IMR-90 (cell line): ENCODE data around the gene NRXN2. TPM values are rescaled to one million over a fixed set of nuclear protein-coding genes. Genes with fewer than 3 reads are reported as not detected.

Experiments used
- ATAC-seq: fragments of 200-7000 bp; cut with Tn5 transposase; 2 replicates; pipeline ENCODE4 v1.9.1; 2020; ENCODE audit warnings: low read depth, mild to moderate bottlenecking, moderate library complexity
- BruUV-seq: library from RNA; stranded (reverse); fragments of 400-500 nt; replicated peaks from 2 replicates; lab custom pipeline; 2021; lab: Mats Ljungman, UMichigan
- CTCF ChIA-PET: fragments of 300-600 bp; formaldehyde crosslinking; extraction: SDS; loops from one replicate; lab custom pipeline; 2021; ENCODE audit warnings: antibody characterized with exemption; lab: Yijun Ruan, JAX
- POLR2A ChIA-PET: fragments of 300-600 bp; sonication (Branson Sonifier 250); formaldehyde crosslinking; loops from one replicate; lab custom pipeline; 2022; ENCODE audit warnings: antibody characterized with exemption; ENCODE audit not compliant: unreplicated experiment; lab: Charles Lee
- DNase-seq: peaks from one replicate; pipeline ENCODE4 v3.0.0; 2013
- H2AFZ ChIP-seq: replicated peaks from 2 replicates; pipeline ENCODE3; 2013; ENCODE audit warnings: low read length, mild to moderate bottlenecking; ENCODE audit not compliant: poor library complexity
- H2AK5ac ChIP-seq: 2 replicates; pipeline ENCODE4 v1.6.1; 2013; ENCODE audit warnings: low read depth, low read length, inconsistent platforms
- H2AK9ac ChIP-seq: replicated peaks from 2 replicates; pipeline ENCODE3; 2013; ENCODE audit warnings: mild to moderate bottlenecking, low read depth, low read length, moderate library complexity; ENCODE audit not compliant: poor library complexity
- H2BK120ac ChIP-seq: 2 replicates; pipeline ENCODE4 v1.6.1; 2013; ENCODE audit warnings: low read depth, low read length, inconsistent platforms
- H2BK15ac ChIP-seq: 3 replicates; pipeline ENCODE4 v1.6.1; 2013; ENCODE audit warnings: low read depth, low read length, inconsistent platforms
- H2BK20ac ChIP-seq: 2 replicates; pipeline ENCODE4 v1.6.1; 2013; ENCODE audit warnings: low read depth, mild to moderate bottlenecking, inconsistent platforms, low read length, moderate library complexity
- H2BK5ac ChIP-seq: 2 replicates; pipeline ENCODE4 v1.6.1; 2013; ENCODE audit warnings: mild to moderate bottlenecking, low read depth, low read length, inconsistent platforms; ENCODE audit not compliant: poor library complexity, severe bottlenecking
- H3K14ac ChIP-seq: replicated peaks from 2 replicates; pipeline ENCODE4 v1.6.1; 2013; ENCODE audit warnings: low read depth, low read length, inconsistent platforms
- H3K18ac ChIP-seq: 2 replicates; pipeline ENCODE4 v1.6.1; 2013; ENCODE audit warnings: low read depth, low read length, control low read depth
- H3K23ac ChIP-seq: 2 replicates; pipeline ENCODE4 v1.6.1; 2013; ENCODE audit warnings: low read depth, low read length, inconsistent platforms
- H3K27ac ChIP-seq: 2 replicates; pipeline ENCODE4 v1.5.1; 2013; ENCODE audit warnings: mild to moderate bottlenecking, control low read depth, low read length; ENCODE audit not compliant: insufficient read depth
- H3K27me3 ChIP-seq: 2 replicates; pipeline ENCODE4 v1.6.1; 2013; ENCODE audit warnings: low read length; ENCODE audit not compliant: control insufficient read depth, insufficient read depth
- H3K36me3 ChIP-seq: 2 replicates; pipeline ENCODE4 v1.6.1; 2013; ENCODE audit warnings: low read length, mixed read lengths; ENCODE audit not compliant: control insufficient read depth, insufficient read depth
- H3K4ac ChIP-seq: 2 replicates; pipeline ENCODE4 v1.6.1; 2013; ENCODE audit warnings: low read depth, low read length, inconsistent platforms
- H3K4me1 ChIP-seq: 2 replicates; pipeline ENCODE4 v1.6.1; 2013; ENCODE audit warnings: low read length, mixed read lengths; ENCODE audit not compliant: control insufficient read depth, insufficient read depth
- H3K4me2 ChIP-seq: 2 replicates; pipeline ENCODE4 v1.6.1; 2013; ENCODE audit warnings: low read depth, mild to moderate bottlenecking, control low read depth, low read length, moderate library complexity
- H3K4me3 ChIP-seq: 2 replicates; pipeline ENCODE4 v1.5.1; 2013; ENCODE audit warnings: low read depth, mild to moderate bottlenecking, control low read depth, low read length, moderate library complexity; ENCODE audit not compliant: insufficient read depth
- H3K56ac ChIP-seq: 2 replicates; pipeline ENCODE4 v1.6.1; 2013; ENCODE audit warnings: low read length, inconsistent platforms; ENCODE audit not compliant: insufficient read depth; ENCODE audit errors: extremely low read depth
- H3K79me1 ChIP-seq, 2 experiments: 2 replicates each; pipeline ENCODE4 v1.6.1; 2013; ENCODE audit warnings: low read length in 2 of 2, inconsistent platforms in 1 of 2, low read depth in 1 of 2
- H3K9ac ChIP-seq: 2 replicates; pipeline ENCODE4 v1.6.1; 2013; ENCODE audit warnings: low read depth, low read length, control low read depth
- H3K9me1 ChIP-seq: 2 replicates; pipeline ENCODE4 v1.6.1; 2013; ENCODE audit warnings: low read length, inconsistent platforms; ENCODE audit not compliant: insufficient read depth
- H3K9me3 ChIP-seq: 2 replicates; pipeline ENCODE4 v1.6.1; 2013; ENCODE audit warnings: low read length; ENCODE audit not compliant: control insufficient read depth, insufficient read depth
- H4K20me1 ChIP-seq: 2 replicates; pipeline ENCODE4 v1.6.1; 2013; ENCODE audit warnings: low read length, inconsistent platforms; ENCODE audit not compliant: insufficient read depth
- H4K5ac ChIP-seq: 2 replicates; pipeline ENCODE4 v1.6.1; 2013; ENCODE audit warnings: mild to moderate bottlenecking, low read depth, low read length, control low read depth
- H4K8ac ChIP-seq, 2 experiments: 2 replicates each; pipeline ENCODE4 v1.6.1; 2013; ENCODE audit warnings: low read depth in 2 of 2, low read length in 2 of 2, control low read depth in 1 of 2, inconsistent platforms in 1 of 2
- H4K91ac ChIP-seq: 2 replicates; pipeline ENCODE4 v1.6.1; 2013; ENCODE audit warnings: low read depth, low read length, inconsistent platforms; ENCODE audit not compliant: insufficient read depth
- BHLHE40 ChIP-seq: fragments of 150-350 bp; IDR thresholded peaks from 2 replicates; pipeline ENCODE4 v1.6.1; 2016; ENCODE audit warnings: mild to moderate bottlenecking, low read depth, low read length
- CEBPB ChIP-seq: IDR thresholded peaks from 2 replicates; pipeline ENCODE4 v1.6.1; 2012; ENCODE audit warnings: low read depth, low read length, improper control_type of control experiment
- MAZ ChIP-seq: IDR thresholded peaks from 2 replicates; pipeline ENCODE4 v1.6.1; 2012; ENCODE audit warnings: low read depth, mild to moderate bottlenecking, low read length, improper control_type of control experiment, moderate library complexity, borderline replicate concordance
- MXI1 ChIP-seq: IDR thresholded peaks from 2 replicates; pipeline ENCODE4 v1.6.1; 2012; ENCODE audit warnings: low read depth, mild to moderate bottlenecking, low read length, moderate library complexity, borderline replicate concordance
- NFE2L2 ChIP-seq: fragments of 150-350 bp; IDR thresholded peaks from 2 replicates; pipeline ENCODE4 v1.6.1; 2016; ENCODE audit warnings: low read depth, mild to moderate bottlenecking, low read length
- POLR2A ChIP-seq: IDR thresholded peaks from 2 replicates; pipeline ENCODE4 v1.6.1; 2012; ENCODE audit warnings: mild to moderate bottlenecking, low read depth, low read length
- RAD21 ChIP-seq: IDR thresholded peaks from 2 replicates; pipeline ENCODE4 v1.6.1; 2012; ENCODE audit warnings: low read length, improper control_type of control experiment
- USF2 ChIP-seq: fragments of 150-350 bp; IDR thresholded peaks from 2 replicates; pipeline ENCODE4 v1.6.1; 2017; ENCODE audit warnings: mild to moderate bottlenecking, antibody characterized with exemption, low read length, low read depth
- WGBS, 2 experiments: methylation state at CpG; one replicate each; pipeline versions ENCODE4 v1.1.5 to v1.1.7; 2013; ENCODE audit warnings: missing lambda C conversion rate in 2 of 2; ENCODE audit not compliant: insufficient read length in 1 of 2; ENCODE audit errors: extremely low coverage in 2 of 2; 5-methylcytosine and 5-hydroxymethylcytosine counted together
- dilution Hi-C: fragments of 300-500 bp; cut with HindIII; formaldehyde crosslinking; loops from one replicate; pipeline ENCODE4 v1.14.3; 2018; ENCODE audit warnings: low sequenced_read_pairs; ENCODE audit not compliant: unreplicated experiment
- in situ Hi-C: fragments of 300-500 bp; cut with MboI; formaldehyde crosslinking; loops from 3 replicates; pipeline ENCODE4 v1.14.3; 2019; ENCODE audit warnings: low sequenced_read_pairs, inconsistent platforms, mixed read lengths
- intact Hi-C: fragments of 100-400 bp; cut with micrococcal nuclease; formaldehyde crosslinking; loops from 2 replicates; pipeline ENCODE4 v1.10.0; 2022
- polyA plus RNA-seq, 3 experiments: library from polyadenylated mRNA; depleted of rRNA; stranded (reverse); fragments of >200 nt; gene quantifications; 2 replicates each; pipeline ENCODE4 v1.2.3, GENCODE V29; 2012; ENCODE audit warnings: low replicate concordance in 1 of 3
- total RNA-seq: library from RNA; depleted of rRNA; stranded (reverse); fragments of >200 nt; gene quantifications from 2 replicates; pipeline ENCODE4 v1.2.3, GENCODE V29; 2012

Gene NRXN2
- total and polyA plus RNA-seq, 2 of the 4 experiments (the other 2 are of a cell fraction), result 0.18 to 0.22 TPM

DNA sequence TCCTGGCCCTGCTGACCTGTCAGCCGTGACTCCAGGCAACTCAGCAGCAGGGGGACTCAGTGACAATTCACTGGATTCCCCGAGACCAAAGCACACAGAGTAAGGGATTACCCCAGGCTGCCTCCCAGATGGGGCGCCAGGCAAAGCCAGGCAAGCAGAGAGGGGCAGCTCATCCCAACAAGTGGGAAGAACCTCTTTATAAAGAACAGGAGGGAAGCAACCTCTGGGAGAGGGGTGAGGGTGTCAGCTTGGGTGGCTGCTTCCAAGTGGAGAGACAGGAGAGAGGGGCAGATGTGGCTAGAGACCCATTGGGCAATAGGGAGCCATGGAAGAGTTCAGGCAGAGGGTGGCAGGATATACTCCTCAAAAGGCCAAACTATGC, 130.8 kb downstream of the NRXN2 start:
- Histone ChIP-seq H3K9me1 (no peaks in the 10 kb centered on the region), H3K27ac (no peak overlapping the region), H3K79me1 (no peaks in the 10 kb centered on the region), H2AK5ac (no peak overlapping the region), H3K4me3 (no peak overlapping the region), H4K91ac (no peak overlapping the region), H3K36me3 (no peaks in the 10 kb centered on the region), H3K4me2 (no peak overlapping the region), H3K56ac (no peak overlapping the region), H3K9me3 (peaks cover 9% of the 10 kb centered on the region), H3K4me1 (no peaks in the 10 kb centered on the region), H3K27me3 (no peaks in the 10 kb centered on the region; the same call in 1 of the 2 replicates), H2BK120ac (no peak overlapping the region), H4K5ac (no peak overlapping the region), H3K23ac (no peak overlapping the region), H2BK15ac (no peak overlapping the region), H3K18ac (no peak overlapping the region), H3K4ac (no peak overlapping the region), H2BK5ac (no peak overlapping the region), H3K14ac (no peak overlapping the region), H4K8ac (no peak overlapping the region), H2BK20ac (no peak overlapping the region), H4K20me1 (no peaks in the 10 kb centered on the region), H3K9ac (no peak overlapping the region), H2AK9ac (no peak overlapping the region), H2AFZ (no peak overlapping the region)
- TF ChIP-seq POLR2A (no peak), MAZ (no peak), CEBPB (no peak), BHLHE40 (no peak), USF2 (no peak), MXI1 (no peak), NFE2L2 (no peak), RAD21 (no peak)
- BruUV-seq, result no TSS peak
- ChIA-PET POLR2A (no interaction called here), CTCF (no interaction called here)
- intact Hi-C loops, result no loop called here
- ATAC-seq, result no peak
- in situ Hi-C loops, result no loop called here
- dilution Hi-C loops, result no loop called here
- 14% methylated on average over 1 of the region's 3 CpGs; no CpG with 5 or more reads in 1 of the 2 experiments for WGBS, 2 experiments
- DNase-seq, result no peak
